Kidney glomerular epithelial cell (primary cell): ENCODE measurements around the gene MARCHF9.

Experiments used
- DNase-seq: peaks from one replicate; lab custom pipeline; 2025; lab: John Stamatoyannopoulos, UW

MARCHF9 gene

GRCh38 chr12:57755194-57755453 lies 221 bp downstream of the MARCHF9 start:
- DNase-seq, result no peak

GRCh38 chr12:57755454-57756372 lies 810 bp downstream of the MARCHF9 start:
- no peak for DNase-seq

DNA sequence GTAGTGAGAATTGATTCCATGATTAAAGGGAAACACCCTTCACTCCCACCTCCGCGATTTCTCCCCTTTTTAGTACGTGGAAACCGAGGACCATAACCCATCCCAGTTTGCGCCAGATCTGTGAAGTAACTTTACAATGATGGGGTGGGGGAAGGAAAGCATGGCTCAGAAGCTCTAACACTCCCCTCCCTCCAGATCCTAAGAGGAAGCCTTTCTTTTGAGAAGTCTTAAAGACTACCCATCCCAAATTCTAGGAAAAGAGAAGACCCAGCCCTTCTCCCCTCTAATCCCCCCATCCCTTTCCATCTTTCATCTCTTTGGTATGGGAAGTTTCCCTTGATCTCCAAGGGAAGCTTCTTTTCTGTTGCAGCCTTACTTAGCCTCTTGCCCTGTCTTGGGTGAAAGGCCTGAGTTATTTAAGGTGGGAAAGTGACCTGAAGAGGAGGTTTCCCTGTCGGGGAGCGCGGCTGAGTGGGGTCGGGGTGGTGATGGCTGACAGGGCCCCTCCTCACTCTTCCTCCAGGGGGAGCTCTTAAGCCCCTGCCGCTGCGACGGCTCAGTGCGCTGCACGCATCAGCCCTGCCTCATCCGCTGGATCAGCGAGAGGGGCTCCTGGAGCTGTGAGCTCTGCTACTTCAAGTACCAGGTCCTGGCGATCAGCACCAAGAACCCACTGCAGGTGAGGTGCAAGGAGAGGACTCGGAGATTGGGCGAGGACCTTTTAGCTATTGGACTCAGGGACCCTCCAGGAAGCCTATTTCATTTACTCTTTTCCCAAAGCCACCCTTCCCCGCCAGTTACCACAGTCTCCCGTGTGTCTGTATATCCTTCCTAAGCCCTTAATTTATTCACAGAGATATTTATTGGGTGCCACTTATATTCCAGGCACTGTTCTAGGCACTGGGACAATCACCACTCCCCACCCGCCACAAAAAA lies 1.8 kb downstream of the MARCHF9 start:
- no peak for DNase-seq

DNA sequence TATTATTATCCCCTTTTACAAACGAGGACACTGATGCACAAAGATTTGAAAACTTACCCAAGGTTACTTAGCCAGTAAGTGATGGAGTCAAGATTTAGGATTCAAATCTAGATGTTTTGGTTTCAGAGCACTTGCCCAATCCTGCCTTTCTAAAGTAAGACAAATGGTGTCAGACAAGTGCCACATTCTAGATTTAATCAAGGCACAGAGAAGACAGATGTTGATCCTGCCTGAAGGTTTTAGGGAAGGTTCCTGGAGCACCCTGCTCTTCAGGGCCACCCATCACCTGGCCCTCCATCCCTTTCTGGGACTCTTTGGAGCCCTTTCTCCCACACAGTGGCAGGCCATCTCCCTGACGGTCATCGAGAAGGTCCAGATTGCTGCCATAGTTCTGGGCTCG lies 2.9 kb downstream of the MARCHF9 start:
- no peak for DNase-seq

DNA sequence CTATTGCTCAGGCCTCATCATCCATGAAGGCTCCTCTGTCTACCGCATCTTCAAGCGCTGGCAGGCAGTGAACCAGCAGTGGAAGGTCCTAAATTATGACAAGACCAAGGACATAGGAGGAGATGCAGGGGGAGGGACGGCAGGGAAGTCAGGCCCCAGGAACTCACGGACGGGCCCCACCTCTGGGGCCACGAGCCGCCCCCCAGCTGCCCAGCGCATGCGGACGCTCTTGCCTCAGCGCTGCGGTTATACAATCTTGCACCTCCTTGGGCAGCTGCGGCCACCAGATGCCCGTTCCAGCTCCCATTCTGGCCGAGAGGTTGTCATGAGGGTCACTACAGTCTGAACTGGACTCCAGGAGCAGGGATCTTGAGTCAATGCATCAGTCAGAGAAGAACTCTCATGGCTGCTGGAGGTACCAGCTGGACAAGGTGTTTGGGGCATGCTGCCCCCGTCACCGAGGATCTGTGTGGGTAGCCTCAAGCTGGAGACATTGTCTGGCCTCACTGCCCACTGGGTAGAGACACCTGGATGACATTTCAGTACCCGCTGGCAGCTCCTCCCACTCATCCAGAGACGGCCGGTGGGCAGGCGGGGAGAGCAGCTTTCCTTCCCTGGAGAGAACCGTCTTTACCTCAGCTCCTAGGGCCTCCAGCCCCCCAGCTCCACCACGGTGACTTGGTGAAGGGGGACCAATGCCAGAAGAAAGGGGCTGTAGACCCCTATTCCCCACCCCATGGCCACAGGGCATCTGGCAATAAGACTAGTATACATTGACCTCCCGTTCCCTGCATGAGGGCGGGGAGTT lies 3.9 kb downstream of the MARCHF9 start:
- DNase-seq, result no peak

DNA sequence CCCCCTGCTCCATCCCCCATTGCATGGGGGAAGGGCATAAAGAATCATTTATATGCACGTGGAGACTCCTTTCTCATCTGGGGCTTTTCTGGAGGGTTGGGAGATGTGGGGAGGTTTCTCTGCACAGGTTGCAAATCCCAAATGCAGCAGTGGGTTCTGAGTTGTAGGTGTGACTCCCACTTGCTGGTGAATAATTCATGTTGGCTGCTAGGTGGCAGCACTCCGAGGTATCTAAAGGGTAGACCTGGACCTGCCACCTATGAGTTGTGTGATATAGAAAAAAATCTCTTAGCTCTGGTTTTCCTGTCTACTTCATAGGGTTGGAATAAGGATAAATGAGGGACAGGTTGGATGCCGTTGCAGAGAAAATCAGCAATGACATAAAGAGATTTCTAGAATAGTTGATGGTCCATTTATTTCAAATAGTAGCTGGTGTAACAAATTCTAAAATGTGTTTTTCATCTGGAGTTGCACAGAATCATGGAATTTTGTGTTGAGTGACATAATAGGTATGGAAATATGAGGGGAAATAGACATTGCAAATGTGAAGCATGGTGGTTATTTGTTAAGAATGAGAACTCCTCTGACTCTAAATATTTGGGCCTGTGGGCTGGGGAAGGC lies 4.6 kb downstream of the MARCHF9 start:
- DNase-seq, result no peak

GRCh38 chr12:57760347-57760982 lies 5.6 kb downstream of the MARCHF9 start:
- no peak for DNase-seq

GRCh38 chr12:57761391-57761998 lies 6.6 kb downstream of the MARCHF9 start:
- DNase-seq, result no peak

DNA sequence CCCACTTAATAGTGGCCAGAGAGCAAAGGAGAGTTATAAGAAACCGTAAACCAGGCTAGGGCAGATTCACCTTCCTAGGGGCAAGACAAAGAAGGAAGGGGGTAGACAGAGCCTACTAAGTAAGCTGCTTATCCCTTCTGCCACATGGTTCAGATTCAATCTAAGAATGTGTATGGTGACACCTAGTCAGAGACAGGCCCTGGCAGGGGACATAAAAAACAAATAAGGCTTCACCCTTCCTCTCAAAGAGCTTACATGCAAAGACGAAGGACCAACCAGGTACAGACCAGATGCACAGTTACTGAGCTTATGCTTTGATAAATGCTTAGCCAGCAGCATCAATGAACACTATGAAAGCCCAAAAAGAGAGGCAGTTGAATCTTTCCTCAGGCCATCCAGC lies 7.6 kb downstream of the MARCHF9 start:
- DNase-seq, result no peak

DNA sequence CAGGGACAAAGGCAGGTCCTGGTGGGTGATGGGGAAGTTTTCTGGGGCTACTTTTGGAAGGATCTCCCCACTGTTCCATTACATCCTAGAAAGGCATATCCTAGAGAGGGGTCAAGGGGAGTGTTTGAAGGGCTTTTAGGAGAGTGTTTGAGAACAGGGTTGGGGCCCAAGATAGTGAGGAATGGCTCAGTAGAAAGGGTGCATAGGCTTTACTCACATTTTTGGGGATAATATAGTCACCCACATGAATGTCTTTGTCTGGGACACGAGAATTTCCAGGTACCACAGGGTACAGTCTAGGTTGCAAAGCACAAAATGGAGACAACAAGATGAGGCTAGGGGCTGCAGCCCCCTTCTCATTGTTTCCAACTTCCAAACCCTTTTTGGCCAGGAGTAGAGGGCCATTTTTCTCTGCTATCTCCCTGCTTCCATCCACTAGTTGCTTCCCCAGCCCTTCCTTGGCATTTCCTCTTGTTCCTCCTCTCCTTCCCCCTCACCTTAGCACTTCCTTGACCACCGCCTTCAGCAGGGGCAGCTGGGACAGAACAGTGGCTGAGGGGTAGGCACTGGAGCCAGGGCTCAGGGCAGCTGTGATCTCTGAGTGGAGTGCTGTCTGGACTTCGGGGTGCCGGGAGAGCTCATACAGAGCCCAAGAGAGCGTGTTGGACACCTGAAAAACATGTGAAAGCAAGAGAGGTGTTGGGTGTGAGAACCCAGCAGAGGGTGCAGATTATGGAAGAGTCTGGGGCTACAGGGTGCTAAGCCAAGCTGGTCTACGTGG lies 9.2 kb downstream of the MARCHF9 start:
- DNase-seq, result no peak

- DNase-seq, result no peak
Measured at GRCh38 chr12:57764662-57765002, 9.7 kb downstream of the MARCHF9 start.

DNA sequence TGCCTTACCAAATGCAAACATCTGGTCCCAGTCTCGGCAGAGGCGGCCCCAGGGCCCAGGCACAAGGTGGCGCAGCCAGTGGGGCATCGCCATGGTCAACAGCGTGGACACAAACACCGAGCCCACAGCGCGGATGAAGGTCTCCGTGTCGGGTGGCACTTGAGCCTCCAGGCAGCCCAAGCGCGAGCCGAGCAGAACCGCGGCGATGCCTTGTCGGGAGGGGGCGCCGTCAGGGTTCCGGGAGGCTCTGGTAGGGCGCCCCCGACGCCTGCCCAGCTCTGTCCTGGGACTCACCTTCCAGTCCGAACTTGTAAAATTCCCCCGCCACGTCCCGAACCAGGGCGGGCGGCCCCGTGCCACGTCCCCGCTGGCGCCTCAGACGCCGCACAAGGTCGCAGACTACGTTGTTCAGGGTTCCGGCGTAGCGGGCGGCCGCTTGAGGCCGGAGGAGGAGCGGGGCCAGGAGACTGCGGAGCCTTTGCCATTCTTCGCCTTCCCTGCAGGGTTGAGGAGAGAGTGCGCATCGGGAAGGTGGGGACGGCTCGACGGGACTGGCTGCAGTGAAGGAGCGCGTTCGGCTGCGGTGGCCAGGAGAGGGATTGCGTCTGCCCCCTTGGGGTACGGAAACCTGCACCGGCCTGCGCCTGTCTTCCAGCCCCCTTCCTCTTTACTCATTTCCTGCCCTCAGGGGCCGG lies 10.2 kb downstream of the MARCHF9 start:
- DNase-seq, result no peak

DNA sequence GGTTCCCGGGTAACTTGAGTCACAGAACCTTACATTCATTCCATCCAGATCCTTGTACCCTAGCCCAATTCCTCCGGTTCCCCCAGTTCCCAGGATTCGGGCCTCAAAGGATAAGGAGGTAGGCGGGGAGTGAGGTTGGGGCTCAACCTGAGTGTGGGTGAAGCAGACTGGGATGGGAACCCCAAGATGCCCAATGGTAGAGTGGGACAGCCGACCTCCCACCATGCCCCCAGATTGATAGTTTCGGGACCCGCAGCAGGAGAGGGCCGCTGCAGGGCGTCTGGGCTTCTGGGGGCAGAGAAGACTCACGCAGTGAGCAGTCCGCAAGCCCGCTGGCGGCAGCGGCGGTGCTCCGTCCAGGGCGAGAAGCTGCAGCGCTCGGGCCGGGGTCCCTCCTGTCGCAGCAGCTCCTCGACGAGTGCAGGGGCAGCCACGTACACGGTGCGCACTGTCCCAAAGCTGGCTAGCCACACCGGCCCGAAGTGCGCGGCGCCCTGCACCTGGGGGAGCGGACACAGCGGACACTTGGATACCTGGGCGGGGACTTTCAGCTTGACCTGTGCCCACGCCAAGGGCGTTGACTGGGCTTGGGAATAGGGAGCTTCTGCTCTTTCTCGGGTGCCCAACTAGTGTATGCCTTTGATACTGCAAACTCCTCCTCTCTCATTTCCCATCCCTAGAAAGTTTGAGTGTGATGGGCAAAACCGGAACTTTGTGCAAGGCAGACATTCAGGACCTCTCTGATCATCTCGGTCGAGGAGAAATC lies 11.0 kb downstream of the MARCHF9 start:
- no peak for DNase-seq

DNA sequence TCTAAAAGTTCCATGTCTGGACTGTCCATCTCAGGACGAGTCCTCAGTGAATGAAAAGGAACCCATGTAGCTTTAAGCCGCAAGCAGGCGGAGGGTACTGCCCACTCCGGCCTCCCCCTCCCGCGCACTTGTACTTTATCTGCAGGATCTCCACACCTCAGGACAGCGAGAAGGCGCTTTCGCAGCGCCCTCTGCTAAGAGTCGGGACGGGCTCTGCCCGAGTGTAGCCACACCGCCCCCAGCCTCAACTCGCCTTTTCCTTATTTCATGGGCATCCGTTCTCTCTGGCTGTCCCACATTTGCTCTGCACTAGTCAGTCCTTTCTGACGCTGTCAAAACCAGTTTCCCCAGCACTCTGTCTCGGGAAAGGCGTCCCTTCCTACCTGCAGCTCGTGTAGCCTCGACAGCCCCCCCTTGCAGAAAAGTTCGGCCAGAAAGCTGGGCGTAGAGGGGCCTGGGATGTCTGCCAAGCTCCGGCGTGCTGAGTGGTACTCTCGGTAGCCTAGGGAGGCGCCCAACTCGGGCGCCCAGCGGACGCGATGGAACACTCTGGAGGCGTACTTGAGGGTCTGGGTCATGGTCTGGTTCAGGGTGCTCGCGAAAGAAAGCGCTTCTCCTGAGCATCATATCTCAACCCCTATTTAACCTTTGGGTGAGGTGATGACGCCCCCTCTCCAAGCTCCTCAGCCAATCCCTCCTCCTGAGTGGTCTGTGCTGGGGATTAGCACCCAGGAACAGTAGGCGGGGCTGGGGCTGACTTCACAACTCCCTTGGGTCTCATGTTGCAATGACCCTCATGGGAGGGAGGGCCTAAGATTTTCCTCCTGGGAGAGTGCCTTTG lies 11.8 kb downstream of the MARCHF9 start, which contains the start of gene CYP27B1:
CYP27B1 (minus strand) TSS at position 615 of the 841 bp plus-strand sequence; CDS start at position 578, 37 bp downstream.
- no peak for DNase-seq

DNA sequence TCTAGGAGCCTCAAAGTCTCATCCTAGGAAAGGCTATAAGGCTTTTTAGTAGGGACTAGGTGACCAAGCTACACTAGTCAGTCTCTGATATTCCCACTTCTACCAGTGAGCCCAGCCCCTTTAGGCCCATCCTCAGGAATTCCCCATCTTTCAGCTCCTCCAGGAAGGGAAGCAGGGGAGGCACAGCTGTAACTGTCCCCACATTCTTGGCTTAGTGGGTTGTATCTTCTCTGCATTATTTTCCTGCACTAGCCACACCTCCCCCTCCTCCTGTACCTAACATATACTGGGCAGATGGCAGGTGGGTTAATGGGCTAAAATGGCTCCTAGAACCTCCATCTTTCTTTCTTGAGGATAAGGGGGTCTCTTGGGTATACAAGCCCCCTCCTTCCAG lies 12.4 kb downstream of the MARCHF9 start:
- DNase-seq, result no peak

DNA sequence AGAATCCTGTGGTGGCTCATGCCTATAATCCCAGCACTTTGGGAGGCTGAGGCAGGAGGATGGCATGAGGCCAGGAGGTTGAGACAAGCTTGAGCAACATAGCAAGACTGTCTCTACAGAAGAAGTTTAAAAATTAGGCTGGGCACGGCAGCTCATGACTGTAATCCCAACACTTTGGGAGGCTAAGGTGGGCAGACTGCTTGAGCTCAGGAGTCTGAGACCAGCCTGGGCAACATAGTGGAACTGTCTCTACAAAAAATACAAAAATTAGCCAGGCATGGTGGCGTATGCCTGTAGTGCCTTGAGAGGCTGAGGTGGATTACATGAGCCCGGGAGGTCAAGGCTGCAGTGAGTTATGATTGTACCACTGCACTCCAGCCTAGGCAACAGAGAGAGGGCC lies 13.0 kb downstream of the MARCHF9 start:
- no peak for DNase-seq

GRCh38 chr12:57769594-57769993 lies 14.7 kb downstream of the MARCHF9 start:
- no peak for DNase-seq

DNA sequence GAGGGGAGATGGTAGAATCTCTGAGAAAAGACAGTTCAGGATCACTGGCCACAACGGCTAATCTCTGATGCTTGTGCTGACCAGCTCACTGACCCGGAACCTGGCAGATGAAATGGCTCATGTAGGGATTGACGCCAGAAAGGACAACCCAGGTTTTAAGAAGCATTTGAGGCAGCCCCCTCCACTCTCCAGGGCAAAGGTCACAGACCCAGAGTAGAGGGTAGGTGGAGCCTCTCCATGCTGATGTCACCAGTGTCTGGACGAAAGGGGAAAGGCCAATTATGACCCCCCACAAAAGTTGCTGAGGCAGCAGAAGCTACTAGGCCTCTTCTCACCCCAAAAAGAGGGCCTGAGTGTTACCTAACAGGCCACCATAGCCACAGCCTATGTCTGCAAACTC lies 15.8 kb downstream of the MARCHF9 start:
- no peak for DNase-seq
